ENCODE results near the gene ADD3. TPM values are rescaled to one million over a fixed set of nuclear protein-coding genes. Genes with fewer than 3 reads are reported as not detected.

Gene ADD3
- polyA plus RNA-seq, 1 experiment = 192 TPM

GRCh38 chr10:110149259-110149658, 141.5 kb downstream of the ADD3 start:
- no peaks in the 10 kb centered on the region; the same call in 1 of the 2 replicates for H3K9me3 ChIP-seq (ENCODE audit: control insufficient read depth, insufficient read depth, low read length)
- ChIA-PET CTCF (interaction anchor here (0.7 to 1.9 kb wide), 2 partner anchors 11 to 265 kb away, joined by 3 to 6 read pairs; no protein-coding TSS in a partner anchor), POLR2A (no interaction called here)

GRCh38 chr10:110150046-110150445, 142.3 kb downstream of the ADD3 start:
- DNase-seq (ENCODE audit: low read depth, low spot score) = no peak
- Histone ChIP-seq H3K27me3 (ENCODE audit: control insufficient read depth, insufficient read depth, low read length) (peaks cover 8% of the 10 kb centered on the region), H3K27ac (ENCODE audit: low read depth, low read length) (no peak overlapping the region), H3K9me3 (ENCODE audit: control insufficient read depth, insufficient read depth, low read length) (no peaks in the 10 kb centered on the region; the same call in 1 of the 2 replicates), H3K4me3 (ENCODE audit: low read depth, low read length) (no peak overlapping the region)
- POLR2A ChIA-PET = no interaction called here
- CTCF ChIA-PET = interaction anchor here (1.9 kb wide), 1 partner anchor 12 kb away, joined by 6 read pairs; no protein-coding TSS in a partner anchor
- no peak for TF ChIP-seq CTCF (IDR thresholded peaks at IDR 0.05; ENCODE audit: low read depth, low read length)

More at GRCh38 chr10:110149259-110149658, 141.5 kb downstream of the ADD3 start:
- Histone ChIP-seq H3K27me3 (ENCODE audit: control insufficient read depth, insufficient read depth, low read length) (peaks cover 8% of the 10 kb centered on the region), H3K4me3 (ENCODE audit: low read depth, low read length) (no peak overlapping the region), H3K27ac (ENCODE audit: low read depth, low read length) (no peak overlapping the region)
- no peak for DNase-seq (ENCODE audit: low read depth, low spot score)
- no peak for TF ChIP-seq CTCF (IDR thresholded peaks at IDR 0.05; ENCODE audit: low read depth, low read length)

GRCh38 chr10:110150981-110151380, 143.2 kb downstream of the ADD3 start:
- POLR2A ChIA-PET = no interaction called here
- DNase-seq (ENCODE audit: low read depth, low spot score) = no peak
- Histone ChIP-seq H3K27me3 (ENCODE audit: control insufficient read depth, insufficient read depth, low read length) (peaks cover 8% of the 10 kb centered on the region), H3K27ac (ENCODE audit: low read depth, low read length) (no peak overlapping the region), H3K9me3 (ENCODE audit: control insufficient read depth, insufficient read depth, low read length) (no peaks in the 10 kb centered on the region; the same call in 1 of the 2 replicates), H3K4me3 (ENCODE audit: low read depth, low read length) (no peak overlapping the region)
- TF ChIP-seq CTCF (IDR thresholded peaks at IDR 0.05; ENCODE audit: low read depth, low read length) = no peak
- CTCF ChIA-PET = no interaction called here

GRCh38 chr10:110151467-110151866, 143.7 kb downstream of the ADD3 start:
- no peak for TF ChIP-seq CTCF (IDR thresholded peaks at IDR 0.05; ENCODE audit: low read depth, low read length)
- POLR2A ChIA-PET = no interaction called here
- CTCF ChIA-PET = no interaction called here
- DNase-seq (ENCODE audit: low read depth, low spot score) = no peak
- no peak overlapping the region for H3K4me3 ChIP-seq (ENCODE audit: low read depth, low read length)
- no peaks in the 10 kb centered on the region; the same call in 1 of the 2 replicates for H3K9me3 ChIP-seq (ENCODE audit: control insufficient read depth, insufficient read depth, low read length)
- H3K27ac ChIP-seq (ENCODE audit: low read depth, low read length) = no peak overlapping the region
- peaks cover 8% of the 10 kb centered on the region for H3K27me3 ChIP-seq (ENCODE audit: control insufficient read depth, insufficient read depth, low read length)

GRCh38 chr10:110151971-110152370, 144.2 kb downstream of the ADD3 start:
- no peak for DNase-seq (ENCODE audit: low read depth, low spot score)
- no peak for TF ChIP-seq CTCF (IDR thresholded peaks at IDR 0.05; ENCODE audit: low read depth, low read length)
- Histone ChIP-seq H3K9me3 (ENCODE audit: control insufficient read depth, insufficient read depth, low read length) (no peaks in the 10 kb centered on the region; the same call in 1 of the 2 replicates), H3K4me3 (ENCODE audit: low read depth, low read length) (no peak overlapping the region), H3K27ac (ENCODE audit: low read depth, low read length) (no peak overlapping the region), H3K27me3 (ENCODE audit: control insufficient read depth, insufficient read depth, low read length) (peaks cover 11% of the 10 kb centered on the region)
- POLR2A ChIA-PET = no interaction called here
- CTCF ChIA-PET = interaction anchor here (1.7 kb wide), 2 partner anchors 14 to 268 kb away, joined by 4 to 9 read pairs; no protein-coding TSS in a partner anchor
